NCI-H526 treated with DMSO at 0.1 percent for 48 hours (cell line): ENCODE data around the gene DLG2.
"Not testable (repeated sequence)": the region's sequence is repeated elsewhere in the genome, so short reads cannot be mapped to it uniquely, and the experiment has no call there.

ENCODE experiments used
- DNase-seq: peaks from one replicate; lab custom pipeline; 2025; lab: John Stamatoyannopoulos, UW

Gene DLG2

DNA sequence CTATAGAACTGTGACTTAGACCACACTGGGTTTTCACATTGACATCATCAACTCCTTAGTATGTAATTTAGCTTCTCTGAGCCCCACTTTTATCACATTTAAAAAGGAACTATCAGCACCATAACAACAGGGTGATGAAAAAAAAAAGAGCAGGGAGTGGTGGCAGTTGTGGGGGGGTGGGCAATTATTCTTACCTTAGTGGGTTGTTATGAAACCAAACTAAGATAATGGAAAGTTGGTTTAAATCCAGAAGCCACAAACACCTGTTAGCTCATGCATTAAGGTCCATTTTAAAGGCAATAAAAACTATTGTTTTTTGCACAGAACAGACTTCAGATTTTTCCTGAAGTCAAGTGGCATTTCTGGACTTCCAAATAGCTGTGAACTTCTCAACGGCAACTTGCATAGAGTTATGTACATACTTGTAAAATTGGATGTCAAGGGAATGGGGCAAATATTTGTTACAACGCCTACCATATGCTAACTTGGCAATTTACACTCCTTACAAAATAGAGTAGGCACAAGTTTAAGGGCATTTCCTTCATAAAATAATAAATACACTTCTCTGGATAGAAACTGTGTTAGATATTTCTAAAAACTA, 793.6 kb downstream of the DLG2 start:
- DNase-seq, result no peak

DNA sequence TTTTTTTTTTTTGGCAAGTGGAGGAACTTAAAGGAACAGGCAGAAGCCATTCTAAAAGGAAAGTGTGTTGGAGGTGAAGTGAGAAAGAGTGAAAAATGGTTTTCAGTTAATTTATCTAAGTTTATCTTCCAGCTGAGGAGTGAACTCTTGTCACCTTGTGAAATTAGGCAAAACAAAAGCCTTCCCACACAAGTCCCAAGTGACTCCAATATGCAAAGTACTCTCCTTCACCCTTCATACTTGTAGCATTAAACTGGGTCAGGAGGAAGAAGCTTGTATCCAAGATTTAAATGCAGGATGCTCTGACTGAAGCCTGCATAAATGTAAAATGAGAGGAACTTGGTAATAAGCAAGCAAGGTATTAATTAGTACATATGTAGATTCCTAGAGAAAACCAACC, 796.8 kb downstream of the DLG2 start:
- peak; percentile 34 for DNase-seq

DNA sequence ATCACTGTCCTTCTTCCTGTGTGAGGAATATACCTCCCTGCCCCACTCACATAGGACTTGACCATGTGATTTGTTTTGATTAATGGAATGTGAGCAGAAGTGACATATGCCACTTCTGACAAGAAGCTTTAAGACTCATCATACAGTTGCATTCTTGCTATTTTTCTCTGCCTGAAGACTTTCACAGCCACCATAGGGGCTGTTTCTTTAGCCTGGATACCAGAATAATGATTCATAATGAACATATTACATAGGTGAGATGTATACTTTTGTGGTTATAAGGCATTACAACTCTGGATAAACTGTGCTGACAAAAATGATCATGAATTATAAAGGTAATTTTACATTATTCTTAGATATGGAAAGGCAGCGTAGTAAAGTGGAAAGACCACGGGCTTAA, 798.0 kb downstream of the DLG2 start:
- DNase-seq, result no peak

DNA sequence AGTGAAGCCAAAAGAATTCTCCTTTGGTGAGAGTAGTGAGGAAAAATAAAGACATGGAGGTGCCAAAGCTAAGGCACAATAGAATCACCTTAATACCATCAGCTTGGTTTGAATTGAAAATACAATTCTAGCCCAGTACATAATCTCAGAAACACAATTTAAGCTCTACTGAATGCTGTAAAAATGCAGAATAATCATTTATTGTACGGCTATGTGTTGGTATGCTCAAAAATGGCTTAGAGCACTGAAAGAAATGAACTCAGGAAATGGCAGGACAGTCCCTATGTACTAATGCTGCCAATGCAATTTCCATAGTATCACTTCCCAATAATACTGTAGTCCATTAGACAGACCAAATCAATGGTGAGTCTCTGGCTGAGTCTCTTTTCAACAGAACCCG, 798.5 kb downstream of the DLG2 start:
- no peak for DNase-seq

DNA sequence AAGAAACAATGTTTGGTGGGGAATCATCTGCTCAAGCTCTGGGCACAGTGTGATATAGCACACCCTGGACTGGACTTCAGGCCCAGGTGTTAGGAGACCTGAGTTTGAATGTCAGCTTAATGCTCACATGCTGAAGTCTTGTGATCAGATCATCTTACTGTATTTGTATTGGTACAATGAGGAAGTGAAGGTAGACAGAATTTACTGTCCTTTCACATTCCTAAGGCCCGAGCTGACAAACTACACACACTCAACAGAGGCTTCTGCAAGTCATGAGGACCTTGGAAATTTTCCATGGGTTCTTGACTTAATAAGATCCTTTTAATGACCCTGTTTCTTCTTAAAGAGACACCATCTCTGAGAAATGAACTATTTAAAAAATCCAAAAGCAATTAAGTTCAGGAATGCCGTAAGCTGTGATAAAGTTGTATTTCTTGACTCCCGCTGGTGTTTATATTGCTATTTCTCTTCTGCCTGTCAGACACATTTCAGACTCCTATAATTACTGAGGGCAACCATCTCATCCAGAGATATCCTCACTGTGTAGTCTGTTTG, 802.0 kb downstream of the DLG2 start:
- DNase-seq, result no peak

DNA sequence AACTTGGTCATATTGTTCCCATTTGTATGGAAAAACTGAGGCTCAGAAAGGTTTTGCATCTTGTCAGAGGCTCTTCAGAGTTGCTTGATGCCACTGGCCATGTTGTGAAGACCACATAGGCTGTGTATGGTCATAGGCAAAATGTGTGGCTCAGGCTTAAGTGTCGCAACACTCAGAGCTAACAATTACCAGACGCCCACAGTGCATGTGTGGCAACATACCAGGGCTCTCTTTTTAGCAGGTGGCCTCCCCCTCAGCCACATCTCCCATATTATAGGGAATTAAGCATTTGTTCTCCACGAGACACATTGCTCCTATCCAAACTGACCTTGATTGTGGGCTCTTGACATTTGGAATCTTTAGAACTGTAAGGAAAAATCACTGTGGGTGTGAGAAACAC, 802.5 kb downstream of the DLG2 start:
- DNase-seq, result no peak

DNA sequence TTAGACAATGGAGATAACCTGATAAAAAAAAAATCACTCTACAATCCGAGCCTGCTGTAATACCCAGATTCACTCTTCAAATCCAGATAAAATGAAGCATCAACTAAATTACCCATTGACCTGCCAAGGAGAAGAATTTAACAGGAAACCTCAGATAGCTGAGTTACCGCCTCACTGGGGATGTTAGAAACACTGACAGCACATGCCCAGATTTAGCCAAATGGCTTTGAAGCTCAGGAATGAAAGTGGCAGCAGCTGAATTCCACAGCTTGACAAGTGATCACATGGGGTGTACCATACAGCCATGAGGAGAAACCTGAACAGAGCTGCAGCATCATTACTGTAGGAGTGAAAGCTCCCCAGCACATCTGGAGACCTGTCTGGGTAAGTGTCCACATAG, 807.6 kb downstream of the DLG2 start:
- no peak for DNase-seq

DNA sequence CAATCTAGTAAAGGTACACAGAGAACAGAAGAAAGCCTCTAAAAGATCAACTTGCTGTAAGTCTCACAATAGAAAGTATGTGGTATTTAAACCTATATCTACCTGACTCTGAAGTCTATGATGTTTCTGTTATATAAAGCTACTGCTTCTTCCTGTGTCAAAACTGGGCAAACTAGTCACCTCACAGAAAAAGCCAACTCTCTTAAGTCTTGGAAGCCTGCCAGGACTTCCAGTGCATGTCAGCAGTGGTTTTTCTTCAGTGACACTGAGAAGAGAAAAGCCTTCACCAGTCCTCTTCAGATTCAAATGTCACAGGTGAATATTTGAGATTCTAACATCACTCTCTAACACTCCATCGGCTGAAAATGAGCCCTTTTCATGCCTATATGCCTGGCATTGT, 808.0 kb downstream of the DLG2 start:
- no peak for DNase-seq

DNA sequence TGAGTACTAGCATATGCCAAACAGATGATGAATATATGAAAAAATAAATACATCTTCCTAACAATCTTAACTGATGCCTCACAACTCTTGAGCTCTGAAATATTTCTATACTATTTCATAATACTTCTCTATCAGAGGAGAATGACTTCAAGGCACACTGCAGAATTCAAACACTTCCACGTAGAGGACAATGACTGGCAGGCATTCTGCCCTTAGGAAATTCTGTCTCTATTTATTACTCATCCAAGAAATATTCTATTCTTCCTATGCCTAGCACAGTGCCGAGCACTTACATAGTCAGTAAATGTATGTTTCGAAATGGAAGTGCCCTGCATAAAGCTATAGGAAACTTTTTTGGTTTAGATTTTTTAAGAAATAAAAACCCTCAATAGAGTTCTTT, 809.1 kb downstream of the DLG2 start:
- DNase-seq, result no peak

DNA sequence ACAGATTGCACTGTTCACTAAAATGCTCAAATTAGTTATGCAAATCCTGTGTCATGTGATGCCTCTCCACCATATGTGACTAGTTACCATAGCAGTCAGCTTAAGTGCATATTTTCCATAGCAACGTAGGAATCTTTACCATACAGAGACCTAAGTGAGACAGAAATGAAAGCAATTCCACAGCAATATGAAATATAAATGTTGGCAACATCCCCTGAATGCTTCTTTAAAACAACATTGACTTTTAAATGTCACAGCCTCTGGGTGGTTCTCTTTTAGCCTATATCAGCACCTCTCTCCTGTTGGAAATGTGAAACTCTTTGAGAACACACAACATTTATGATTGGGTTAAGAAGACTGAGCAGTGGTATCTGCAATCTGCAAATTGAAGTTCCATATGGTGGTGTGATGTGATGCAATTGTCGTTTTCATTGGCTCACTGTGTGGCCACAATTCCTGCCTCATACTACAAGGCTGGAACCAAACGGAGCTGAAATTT, 814.6 kb downstream of the DLG2 start:
- peak; percentile 52 for DNase-seq

DNA sequence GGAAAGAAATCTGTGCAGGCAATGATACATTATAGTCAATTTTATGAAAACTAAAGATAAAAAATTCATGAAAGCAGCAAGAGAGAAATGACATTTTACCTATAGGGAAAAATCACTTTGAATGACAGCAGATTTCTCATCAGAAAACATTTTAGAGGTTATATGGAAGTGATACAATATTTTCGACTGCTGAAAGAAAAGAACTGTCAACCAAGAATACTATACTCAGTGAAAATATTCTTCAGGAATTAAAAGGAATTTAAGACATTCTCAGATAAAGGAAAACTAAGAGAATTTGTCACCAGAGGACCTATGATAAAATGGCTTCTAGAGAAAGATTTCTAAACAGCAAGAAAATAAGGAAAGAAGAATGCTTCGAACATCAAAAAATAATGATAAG, 820.8 kb downstream of the DLG2 start:
- no peak for DNase-seq

DNA sequence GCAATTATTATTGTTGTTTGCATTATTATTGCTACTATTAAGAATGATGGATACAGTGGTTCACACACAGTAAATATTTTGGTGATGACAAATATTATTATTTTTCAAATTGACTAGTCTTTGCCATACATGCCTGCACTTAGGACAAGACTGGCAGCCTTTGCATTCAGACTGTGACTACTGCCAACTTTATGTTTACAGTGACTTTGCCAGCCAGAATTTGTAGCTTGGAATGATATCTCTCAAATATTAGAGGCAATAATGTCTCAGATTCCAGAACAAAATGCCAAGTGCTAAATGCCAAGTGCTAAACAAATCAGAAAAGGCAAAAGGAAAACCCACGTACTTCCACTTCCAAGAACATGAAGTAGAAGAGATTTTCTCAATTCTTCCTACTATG, 823.1 kb downstream of the DLG2 start:
- no peak for DNase-seq

DNA sequence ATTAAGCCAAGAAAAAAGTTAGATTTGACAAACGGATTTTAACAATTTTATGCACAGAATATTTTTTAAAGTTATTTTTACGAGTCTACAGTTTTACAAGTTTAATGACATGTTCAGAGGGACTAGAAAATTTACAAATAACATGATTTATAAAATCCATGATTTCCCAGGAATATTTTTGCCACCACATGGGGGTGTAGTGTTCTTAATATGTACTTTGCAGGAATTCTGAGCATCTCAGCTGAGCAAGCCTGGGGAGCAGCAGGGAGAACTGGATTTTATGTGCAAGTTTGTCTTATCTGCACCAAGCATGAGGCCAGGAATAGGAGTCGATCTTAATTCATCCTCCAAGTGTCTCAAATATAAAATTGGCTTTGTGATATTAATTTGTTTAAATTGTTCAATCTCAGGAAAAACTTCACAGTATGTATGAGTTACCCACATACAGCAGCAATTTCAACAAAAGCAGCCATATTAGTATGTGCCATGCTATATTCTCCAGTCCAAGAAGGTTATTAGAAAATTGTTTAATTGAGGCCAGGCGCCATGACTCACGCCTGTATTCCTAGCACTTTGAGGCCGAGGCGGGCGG, 826.3 kb downstream of the DLG2 start:
- DNase-seq, result peak; percentile 30

DNA sequence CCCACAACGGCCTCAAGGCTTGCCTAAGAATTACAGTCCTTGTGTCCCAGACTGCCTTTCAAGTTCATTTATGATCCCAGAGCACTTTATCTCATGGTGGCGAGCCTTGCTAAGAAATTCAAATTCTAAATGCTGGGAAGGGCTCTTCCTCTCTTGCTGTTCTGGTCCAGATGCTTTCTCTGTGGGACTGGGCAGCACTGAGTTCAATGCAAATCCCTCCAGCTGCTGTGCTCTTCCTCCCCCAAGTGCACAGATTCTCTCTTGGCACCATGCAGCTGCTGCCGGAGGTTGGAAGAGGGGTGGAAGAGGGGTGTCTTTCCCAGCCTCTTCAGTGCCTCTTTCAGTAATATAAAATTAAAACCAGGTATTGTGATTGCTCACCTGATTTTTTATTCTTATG, 828.0 kb downstream of the DLG2 start:
- DNase-seq, result no peak

DNA sequence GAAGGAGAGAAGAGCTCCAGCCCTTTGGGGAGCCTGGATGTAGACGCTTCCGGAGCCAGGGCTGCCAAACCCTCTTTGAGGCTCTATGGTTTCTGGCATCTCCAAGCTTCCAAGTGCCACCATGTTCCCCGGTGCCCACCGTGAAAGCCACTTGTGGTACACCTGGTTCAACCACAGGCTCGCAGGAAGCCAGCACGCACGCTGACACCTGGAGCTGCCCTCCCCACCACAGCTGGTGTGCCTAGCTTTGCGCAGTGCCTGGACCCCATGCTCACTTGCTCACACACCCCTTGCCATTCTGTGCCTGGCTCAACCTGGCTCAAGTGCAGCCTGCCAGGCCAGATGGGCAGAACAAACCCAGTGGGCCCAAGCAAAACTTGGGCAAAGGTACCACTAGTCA, 831.4 kb downstream of the DLG2 start:
- DNase-seq, result no peak

DNA sequence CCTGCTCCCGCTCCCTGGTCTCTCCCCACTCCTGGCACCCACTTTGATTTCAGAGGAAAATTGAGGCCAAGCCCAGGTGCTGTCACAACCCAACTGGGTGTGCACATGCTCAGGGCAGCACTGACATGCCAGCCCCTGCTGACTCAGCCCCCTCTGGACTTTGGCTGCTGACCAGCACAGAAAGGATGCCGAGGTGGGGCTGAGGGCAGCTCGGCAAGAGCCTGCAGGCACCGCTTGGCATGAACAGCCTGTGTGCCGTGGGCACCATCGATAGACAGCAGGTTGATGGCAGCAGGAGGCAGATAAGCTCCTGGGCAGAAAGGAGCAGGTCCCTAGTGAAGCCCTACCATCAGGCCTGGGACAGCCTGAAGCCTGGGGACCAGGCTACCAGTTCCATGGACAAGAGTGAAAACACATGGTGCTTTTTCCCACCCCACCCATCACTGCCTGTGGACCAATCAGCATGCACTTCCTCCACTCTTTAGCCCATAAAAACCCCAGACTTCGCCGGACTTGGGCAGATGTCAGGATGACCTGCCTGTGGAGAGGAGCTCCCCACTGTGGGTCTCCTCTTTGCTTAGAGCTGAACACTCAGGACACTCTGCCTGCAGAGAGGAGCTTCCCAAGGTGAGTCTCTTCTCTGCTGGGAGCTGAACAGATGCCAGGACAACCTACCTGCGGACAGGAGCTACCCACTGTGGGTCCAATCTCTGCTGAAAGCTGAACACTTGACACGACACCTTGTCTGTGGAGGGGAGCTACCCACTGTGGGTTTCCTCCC, 832.3 kb downstream of the DLG2 start:
- no peak for DNase-seq

DNA sequence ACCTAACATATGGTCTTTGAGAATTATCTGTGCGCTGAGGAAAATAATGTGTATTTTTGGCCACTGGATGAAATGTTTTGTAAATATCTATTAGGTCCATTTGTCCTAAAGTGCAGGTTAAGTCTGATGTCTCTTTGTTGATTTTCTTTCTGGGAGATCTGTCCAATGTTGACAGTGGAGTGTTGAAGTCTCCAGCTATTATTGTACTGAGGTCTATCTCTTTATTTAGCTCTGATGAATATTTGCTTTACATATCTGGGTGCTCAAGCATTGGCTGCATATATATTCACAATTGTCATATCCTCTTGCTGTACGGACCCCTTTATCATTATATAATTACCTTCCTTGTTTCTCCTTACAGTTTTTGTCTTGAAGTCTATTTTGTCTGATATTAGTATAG, 833.8 kb downstream of the DLG2 start:
- DNase-seq, result no peak

DNA sequence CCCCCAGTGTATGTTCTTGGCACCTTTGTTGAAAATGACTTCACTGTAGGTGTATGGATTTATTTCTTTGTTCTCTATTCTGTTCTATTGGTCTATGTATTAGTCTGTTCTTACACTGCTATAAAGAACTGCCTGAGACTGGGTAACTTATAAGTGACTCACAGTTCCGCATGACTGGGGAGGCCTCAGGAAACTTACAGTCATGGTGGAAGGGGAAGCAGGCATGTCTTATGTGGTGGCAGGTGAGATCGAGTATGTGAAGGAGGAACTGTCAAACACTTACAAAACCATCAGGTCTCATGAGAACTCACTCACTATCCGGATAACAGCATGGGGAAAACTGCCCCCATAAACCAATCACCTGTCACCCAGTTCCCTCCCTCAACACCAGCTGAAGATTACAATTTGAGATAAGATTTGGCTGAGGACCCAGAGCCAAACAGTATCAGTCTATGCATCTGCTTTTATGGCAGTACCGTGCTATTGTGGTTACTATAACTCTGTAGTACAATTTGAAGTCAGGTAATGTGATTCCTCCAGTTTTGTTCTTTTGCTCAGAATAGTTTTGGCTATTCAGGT, 836.2 kb downstream of the DLG2 start:
- DNase-seq, result no peak

DNA sequence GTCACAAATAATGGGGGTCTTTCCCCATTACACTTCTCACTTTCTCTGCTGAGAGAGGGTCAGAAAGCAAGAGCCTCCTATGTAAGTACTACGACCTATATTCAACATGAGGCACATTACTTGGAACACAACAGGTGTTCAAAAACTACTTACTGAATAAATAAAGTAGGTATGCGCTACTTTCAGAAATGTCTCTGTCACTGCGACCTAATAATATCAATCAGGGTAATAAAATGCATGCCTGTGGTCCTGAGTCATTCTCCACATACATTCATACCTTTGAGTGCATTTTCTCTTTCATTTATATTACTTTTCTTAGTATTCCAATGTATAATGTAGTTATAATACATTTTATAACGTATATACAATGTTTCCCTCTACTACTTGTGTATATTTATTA, 838.9 kb downstream of the DLG2 start:
- DNase-seq, result no peak

DNA sequence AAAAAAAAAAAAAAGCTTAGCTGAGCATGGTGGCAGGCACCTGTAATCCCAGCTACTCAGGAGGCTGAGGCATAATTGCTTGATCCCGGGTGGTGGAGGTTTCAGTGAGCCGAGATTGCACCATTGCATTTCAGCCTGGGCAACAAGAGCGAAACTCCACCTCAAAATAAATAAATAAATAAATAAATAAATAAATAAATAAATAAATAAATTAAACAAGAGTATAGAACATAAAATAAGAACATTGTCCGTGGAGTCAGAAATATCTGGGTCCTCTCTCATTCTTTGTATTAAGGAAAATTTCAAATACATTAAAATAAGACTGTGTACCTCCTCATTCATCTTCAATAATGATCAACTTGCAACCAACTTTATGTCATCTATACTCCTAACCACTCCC, 843.0 kb downstream of the DLG2 start:
- DNase-seq, result not testable (repeated sequence)

DNA sequence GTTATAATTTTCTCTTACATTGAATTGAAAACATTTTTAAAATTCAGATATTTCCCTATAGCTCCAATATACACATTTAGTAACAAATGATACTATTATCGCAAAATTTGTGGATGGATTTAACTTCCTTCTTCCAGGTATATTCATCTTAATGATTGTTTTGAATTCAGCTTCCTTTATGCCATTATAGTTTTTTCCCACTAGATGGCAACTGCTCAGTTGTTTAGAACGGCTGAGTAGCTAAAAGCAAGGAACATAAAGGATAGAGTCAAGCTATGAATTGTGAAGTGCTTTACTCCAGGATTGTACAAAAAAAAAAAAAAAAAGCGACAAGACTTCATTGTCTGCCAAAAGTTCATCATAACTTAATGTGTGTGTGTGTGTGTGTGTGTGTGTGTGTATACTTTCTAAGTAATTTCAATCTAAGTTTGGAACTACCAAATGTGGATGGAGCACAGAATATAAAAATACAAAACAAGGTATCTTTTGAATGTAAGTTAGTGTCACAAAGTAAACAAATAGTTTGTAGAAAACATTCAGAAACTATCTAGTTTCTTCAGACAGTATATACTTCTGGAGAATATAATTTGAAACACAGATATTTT, 846.4 kb downstream of the DLG2 start:
- peak; percentile 47 for DNase-seq

DNA sequence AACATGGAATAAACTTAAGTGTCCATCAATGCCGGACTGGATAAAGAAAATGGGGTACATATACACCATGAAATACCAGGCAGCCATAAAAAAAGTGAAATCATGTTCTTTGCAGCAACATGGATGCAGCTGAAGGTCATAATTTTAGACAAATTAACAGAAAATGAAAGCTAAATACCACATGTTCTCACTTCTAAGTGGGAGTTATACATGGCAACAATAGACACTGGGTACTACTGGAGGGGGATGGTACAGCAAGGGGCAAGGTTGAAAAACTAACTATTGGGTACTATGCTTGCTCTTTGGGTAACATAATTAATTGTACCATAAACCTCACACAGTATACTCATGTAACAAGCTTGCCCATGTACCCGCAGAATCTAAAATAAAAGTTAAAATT, 851.6 kb downstream of the DLG2 start:
- no peak for DNase-seq
